ENCODE results near the gene TESK2.

The TESK2 gene

DNA sequence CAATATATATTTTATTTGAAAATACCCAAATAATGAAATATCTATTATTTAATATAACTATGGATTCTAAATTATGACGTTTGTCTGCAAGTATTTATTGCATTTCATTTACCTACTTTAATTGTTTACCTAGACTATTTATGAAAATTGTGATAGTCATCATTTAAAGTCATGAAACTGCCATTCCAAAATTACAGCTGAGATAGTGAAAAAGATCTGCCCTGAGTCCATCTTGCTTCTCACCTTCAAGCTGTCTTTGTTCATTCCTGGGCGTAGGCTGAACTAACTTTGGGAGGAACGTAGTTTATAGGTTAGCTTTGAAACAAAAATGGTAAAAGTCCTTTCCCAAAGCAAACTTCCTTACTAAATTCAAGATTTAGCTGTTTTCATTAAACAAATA lies 176.7 kb downstream of the TESK2 start:
- H3K4me3 ChIP-seq (ENCODE audit: control insufficient read depth, low read depth, low read length), result no peak overlapping the region
- no peak for DNase-seq (ENCODE audit: low read depth)
- TF ChIP-seq, protein P1, sequence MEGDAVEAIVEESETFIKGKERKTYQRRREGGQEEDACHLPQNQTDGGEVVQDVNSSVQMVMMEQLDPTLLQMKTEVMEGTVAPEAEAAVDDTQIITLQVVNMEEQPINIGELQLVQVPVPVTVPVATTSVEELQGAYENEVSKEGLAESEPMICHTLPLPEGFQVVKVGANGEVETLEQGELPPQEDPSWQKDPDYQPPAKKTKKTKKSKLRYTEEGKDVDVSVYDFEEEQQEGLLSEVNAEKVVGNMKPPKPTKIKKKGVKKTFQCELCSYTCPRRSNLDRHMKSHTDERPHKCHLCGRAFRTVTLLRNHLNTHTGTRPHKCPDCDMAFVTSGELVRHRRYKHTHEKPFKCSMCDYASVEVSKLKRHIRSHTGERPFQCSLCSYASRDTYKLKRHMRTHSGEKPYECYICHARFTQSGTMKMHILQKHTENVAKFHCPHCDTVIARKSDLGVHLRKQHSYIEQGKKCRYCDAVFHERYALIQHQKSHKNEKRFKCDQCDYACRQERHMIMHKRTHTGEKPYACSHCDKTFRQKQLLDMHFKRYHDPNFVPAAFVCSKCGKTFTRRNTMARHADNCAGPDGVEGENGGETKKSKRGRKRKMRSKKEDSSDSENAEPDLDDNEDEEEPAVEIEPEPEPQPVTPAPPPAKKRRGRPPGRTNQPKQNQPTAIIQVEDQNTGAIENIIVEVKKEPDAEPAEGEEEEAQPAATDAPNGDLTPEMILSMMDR (IDR thresholded peaks at IDR 0.05; ENCODE audit: control insufficient read depth, insufficient read depth, low read depth, low read length, missing control alignments), result no peak

DNA sequence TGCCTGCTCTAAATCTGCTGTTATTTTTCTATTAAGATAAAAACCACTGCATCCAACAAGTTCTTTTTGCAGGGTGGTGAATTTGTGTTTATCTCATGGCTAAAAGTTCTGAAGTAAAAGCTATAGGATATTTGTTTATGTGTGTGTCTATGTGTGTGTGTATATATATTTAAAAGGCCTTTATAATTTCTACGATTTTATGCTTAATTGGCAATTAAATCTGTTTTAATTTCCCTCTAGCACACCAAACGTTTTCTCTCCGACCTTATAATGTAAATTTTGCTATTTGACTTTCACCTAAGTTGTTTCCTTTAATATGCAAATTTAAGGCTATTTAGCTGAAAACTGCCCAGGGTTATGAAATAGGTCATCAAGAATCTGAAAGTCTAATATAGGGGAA lies 184.1 kb downstream of the TESK2 start:
- DNase-seq (ENCODE audit: low read depth), result no peak
- TF ChIP-seq, protein P1 (IDR thresholded peaks at IDR 0.05; ENCODE audit: control insufficient read depth, insufficient read depth, low read depth, low read length, missing control alignments), result no peak
- H3K4me3 ChIP-seq (ENCODE audit: control insufficient read depth, low read depth, low read length), result no peak overlapping the region

DNA sequence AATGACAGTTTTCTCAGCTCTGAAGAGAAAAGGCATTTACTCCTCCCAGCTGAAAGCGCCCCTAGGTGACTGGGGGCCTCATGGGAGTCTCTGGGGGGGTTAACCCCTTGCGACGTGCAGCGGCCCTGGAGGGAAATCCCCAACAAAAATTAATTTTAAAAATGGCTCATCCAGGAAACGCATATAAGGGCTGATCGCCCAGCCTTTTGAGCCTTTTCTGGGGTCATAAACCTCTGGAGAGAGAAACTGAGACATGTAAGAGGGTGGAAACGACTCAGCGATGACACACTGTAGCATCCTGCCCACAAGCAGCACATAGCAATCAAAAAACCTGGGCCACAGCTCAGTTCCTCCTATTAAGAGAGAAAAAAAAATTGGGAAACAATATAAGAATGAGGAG lies 184.6 kb downstream of the TESK2 start:
- H3K4me3 ChIP-seq (ENCODE audit: control insufficient read depth, low read depth, low read length), result no peak overlapping the region
- TF ChIP-seq, protein P1 (IDR thresholded peaks at IDR 0.05; ENCODE audit: control insufficient read depth, insufficient read depth, low read depth, low read length, missing control alignments), result no peak
- DNase-seq (ENCODE audit: low read depth), result peak; percentile 7

DNA sequence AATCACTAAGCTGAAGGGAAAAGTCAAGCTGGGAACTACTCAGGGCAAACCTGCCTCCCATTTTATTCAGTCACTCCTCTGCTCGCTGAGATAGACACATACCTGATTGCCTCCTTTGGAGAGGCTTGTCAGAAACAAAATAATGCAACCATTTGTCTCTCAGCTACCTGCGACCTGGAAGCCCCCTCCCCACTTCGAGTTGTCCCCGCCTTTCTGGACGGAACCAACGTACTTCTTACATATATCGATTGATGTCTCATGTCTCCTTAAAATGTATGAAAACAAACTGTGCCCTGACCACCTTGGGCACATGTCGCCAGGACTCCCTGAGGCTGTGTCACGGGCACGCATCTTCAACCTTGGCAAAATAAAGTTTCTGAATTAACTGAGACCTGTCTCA lies 185.7 kb downstream of the TESK2 start:
- no peak for DNase-seq (ENCODE audit: low read depth)
- H3K4me3 ChIP-seq (ENCODE audit: control insufficient read depth, low read depth, low read length), result no peak overlapping the region
- TF ChIP-seq, protein P1 (IDR thresholded peaks at IDR 0.05; ENCODE audit: control insufficient read depth, insufficient read depth, low read depth, low read length, missing control alignments), result no peak

DNA sequence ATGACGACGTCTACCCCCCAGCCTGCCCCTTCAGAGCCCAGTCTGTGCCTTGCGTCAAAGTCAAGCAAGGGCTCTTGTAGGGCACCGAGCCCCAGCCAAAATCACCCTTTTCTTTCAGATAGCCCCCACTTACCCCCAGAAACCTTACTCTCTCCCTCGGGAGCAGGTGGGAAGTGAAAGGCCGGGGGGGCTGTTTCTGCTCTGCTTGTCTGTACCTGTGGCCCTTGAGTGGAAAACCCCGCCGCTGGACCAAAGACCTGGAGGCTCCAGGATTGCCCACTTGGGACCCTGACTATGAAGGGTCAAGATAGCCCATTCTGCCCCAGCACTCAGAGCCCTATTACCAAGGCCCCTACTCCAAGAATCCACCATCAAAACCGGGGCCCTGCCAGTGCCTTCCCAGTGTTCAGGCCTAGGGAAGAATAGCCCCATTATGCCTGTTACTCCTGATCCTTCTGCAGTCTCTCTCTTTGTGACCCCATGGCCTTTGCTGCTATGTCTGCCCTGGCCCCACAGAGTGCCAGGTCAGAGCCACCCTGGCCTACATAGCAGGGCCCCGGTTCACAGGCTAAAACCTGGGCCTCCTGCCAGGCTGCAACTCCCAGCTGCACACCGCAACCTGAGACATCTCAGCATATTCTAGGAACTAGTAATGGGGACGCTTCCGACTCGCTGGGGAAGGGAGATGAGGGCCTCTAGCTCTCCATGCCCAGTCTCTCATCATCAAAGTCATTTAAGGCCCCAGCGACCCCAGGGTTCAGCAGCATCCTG lies 186.5 kb downstream of the TESK2 start:
- no peak for DNase-seq (ENCODE audit: low read depth)
- H3K4me3 ChIP-seq (ENCODE audit: control insufficient read depth, low read depth, low read length), result peak overlapping the region; percentile 62
- TF ChIP-seq, protein P1 (IDR thresholded peaks at IDR 0.05; ENCODE audit: control insufficient read depth, insufficient read depth, low read depth, low read length, missing control alignments), result no peak

DNA sequence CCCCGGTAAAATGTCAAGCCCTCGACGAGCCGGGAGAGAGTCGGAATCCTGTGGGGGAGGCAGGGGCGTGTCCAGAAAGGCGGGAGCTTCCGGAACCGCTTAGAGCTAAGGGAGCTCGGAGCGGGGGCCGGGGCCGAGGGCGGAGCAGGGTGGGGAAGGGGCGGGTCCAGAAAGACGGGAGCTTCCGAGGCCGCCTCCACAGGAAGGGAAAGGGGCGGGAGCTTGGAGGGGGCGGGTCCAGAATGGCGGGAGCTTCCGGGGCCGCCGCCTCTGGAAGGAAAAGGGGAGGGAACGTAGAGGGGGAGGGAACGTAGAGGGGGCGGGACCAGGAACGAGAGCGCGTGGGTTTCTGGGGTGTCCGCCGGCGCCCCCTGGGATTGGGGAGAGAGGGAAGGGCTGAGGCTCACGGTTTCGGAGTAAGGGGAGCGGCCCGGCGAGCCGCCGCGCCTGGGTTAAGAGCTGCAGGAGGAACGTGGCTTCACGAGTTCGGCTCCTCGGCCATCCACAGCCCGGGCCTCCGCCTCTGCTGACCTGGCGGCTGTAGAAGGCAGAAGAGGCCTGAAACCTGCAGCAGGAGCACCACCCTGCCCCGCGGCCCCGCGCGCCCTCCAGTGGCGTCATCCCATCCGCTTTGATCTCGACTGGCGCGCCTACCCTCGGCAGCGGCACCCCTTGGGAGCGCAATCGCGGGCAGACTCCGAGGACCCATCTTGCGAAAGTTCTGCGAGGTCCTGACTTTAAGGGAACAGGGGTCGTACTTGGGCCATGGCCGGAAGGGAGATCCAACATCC lies 187.2 kb downstream of the TESK2 start:
- TF ChIP-seq, protein P1 (IDR thresholded peaks at IDR 0.05; ENCODE audit: control insufficient read depth, insufficient read depth, low read depth, low read length, missing control alignments), result peak; percentile 63
- H3K4me3 ChIP-seq (ENCODE audit: control insufficient read depth, low read depth, low read length), result peak overlapping the region; percentile 62
- DNase-seq (ENCODE audit: low read depth), result peak; percentile 87
